Adrenal gland (tissue), 5 donors: ENCODE measurements around the gene PRMT7.

Experiments
- POLR2A ChIP-seq, 2 donors: fragments of 450-650 bp; IDR thresholded peaks; one replicate each; pipeline ENCODE4 v1.6.1; 2017; ENCODE audit warnings: antibody characterized with exemption in 2 of 2, mild to moderate bottlenecking in 2 of 2, moderate library complexity in 1 of 2
- TF ChIP-seq, protein P1 (sequence below), 6 experiments: fragments of 450-650 bp in 4 of 6; fragments of 200-600 bp in 2 of 6; sonication (generic) in 1 of 6; IDR thresholded peaks; 1 replicate in 5 of 6; 2 replicates in 1 of 6; pipeline versions ENCODE4 v1.5.1 to v1.8.0; 2016 to 2021; ENCODE audit warnings: antibody characterized with exemption in 6 of 6, mild to moderate bottlenecking in 2 of 6, moderate library complexity in 1 of 6
- donor health status: DM: no; HTN: no; CAD: no.

DNA sequence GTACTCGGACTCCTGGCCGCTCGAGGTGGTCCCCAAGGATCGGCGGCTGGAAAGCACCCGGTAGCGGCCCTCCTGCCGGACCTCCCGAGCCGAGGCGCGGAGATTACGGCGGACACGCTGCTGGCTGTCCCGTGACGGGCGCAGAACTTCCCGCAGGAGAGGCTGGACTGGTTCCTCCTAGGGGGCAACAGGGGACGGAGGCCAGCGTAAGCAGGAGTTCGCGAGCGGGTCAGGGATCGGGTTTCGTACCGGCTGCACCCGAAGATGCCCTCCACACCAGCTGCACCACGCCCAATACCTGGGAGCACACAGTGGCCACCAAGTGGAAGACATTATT, 414 bp upstream of the PRMT7 start:
- no peak for TF ChIP-seq POLR2A (IDR thresholded peaks at IDR 0.05)
- TF ChIP-seq, protein P1, sequence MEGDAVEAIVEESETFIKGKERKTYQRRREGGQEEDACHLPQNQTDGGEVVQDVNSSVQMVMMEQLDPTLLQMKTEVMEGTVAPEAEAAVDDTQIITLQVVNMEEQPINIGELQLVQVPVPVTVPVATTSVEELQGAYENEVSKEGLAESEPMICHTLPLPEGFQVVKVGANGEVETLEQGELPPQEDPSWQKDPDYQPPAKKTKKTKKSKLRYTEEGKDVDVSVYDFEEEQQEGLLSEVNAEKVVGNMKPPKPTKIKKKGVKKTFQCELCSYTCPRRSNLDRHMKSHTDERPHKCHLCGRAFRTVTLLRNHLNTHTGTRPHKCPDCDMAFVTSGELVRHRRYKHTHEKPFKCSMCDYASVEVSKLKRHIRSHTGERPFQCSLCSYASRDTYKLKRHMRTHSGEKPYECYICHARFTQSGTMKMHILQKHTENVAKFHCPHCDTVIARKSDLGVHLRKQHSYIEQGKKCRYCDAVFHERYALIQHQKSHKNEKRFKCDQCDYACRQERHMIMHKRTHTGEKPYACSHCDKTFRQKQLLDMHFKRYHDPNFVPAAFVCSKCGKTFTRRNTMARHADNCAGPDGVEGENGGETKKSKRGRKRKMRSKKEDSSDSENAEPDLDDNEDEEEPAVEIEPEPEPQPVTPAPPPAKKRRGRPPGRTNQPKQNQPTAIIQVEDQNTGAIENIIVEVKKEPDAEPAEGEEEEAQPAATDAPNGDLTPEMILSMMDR (IDR thresholded peaks at IDR 0.05): no peak
